RWPE2 (cell line): ENCODE data around the gene IL36B.
A peak's percentile ranks its signal among the peaks of the same experiment; 100 is the strongest.

ENCODE experiments used
- ATAC-seq: fragments of 200-7000 bp; cut with Tn5 transposase; 3 replicates; pipeline ENCODE4 v1.9.1; 2021; ENCODE audit warnings: low read depth
- DNase-seq: peaks from one replicate; pipeline ENCODE4 v3.0.0-alpha.2; 2020; ENCODE audit warnings: low spot score
- H3K27ac ChIP-seq: fragments of 450-650 bp; 2 replicates; pipeline ENCODE4 v1.5.1; 2017; ENCODE audit warnings: mild to moderate bottlenecking; ENCODE audit not compliant: poor library complexity, severe bottlenecking
- H3K27me3 ChIP-seq: fragments of 250-450 bp; sonication (Bioruptor Pico); 2 replicates; pipeline ENCODE4 v1.5.1; 2021; ENCODE audit warnings: mild to moderate bottlenecking, moderate library complexity; ENCODE audit not compliant: insufficient read depth, poor library complexity, severe bottlenecking
- H3K36me3 ChIP-seq: fragments of 250-450 bp; sonication (Bioruptor Pico); 2 replicates; pipeline ENCODE4 v1.5.1; 2020; ENCODE audit warnings: low read depth, mild to moderate bottlenecking, moderate library complexity
- H3K4me1 ChIP-seq: fragments of 250-450 bp; sonication (Bioruptor Pico); 2 replicates; pipeline ENCODE4 v1.5.1; 2021; ENCODE audit warnings: mild to moderate bottlenecking, moderate library complexity; ENCODE audit not compliant: insufficient read depth, poor library complexity, severe bottlenecking
- H3K4me3 ChIP-seq: fragments of 250-450 bp; sonication (Bioruptor Pico); 2 replicates; pipeline ENCODE4 v1.5.1; 2021; ENCODE audit warnings: mild to moderate bottlenecking, moderate library complexity; ENCODE audit not compliant: severe bottlenecking
- H3K9me3 ChIP-seq: fragments of 250-450 bp; sonication (Bioruptor Pico); 2 replicates; pipeline ENCODE4 v1.5.1; 2021; ENCODE audit warnings: mild to moderate bottlenecking, moderate library complexity; ENCODE audit not compliant: severe bottlenecking
- CTCF ChIP-seq: fragments of 450-650 bp; IDR thresholded peaks from one replicate; pipeline ENCODE4 v1.5.1; 2017; ENCODE audit warnings: mild to moderate bottlenecking, moderate library complexity; ENCODE audit not compliant: poor library complexity, severe bottlenecking

IL36B gene

GRCh38 chr2:113076954-113077669 is 24.4 kb upstream of the IL36B start:
- TF ChIP-seq CTCF = no peak
- Histone ChIP-seq H3K9me3 (no peaks in the 10 kb centered on the region), H3K27ac (peak overlapping the region; percentile 86), H3K4me3 (no peak overlapping the region), H3K4me1 (peaks cover 38% of the 10 kb centered on the region), H3K27me3 (no peaks in the 10 kb centered on the region), H3K36me3 (no peaks in the 10 kb centered on the region)
- ATAC-seq = no peak
- DNase-seq = no peak

- Histone ChIP-seq H3K9me3 (no peaks in the 10 kb centered on the region), H3K4me3 (no peak overlapping the region), H3K27ac (no peak overlapping the region), H3K27me3 (no peaks in the 10 kb centered on the region), H3K4me1 (peaks cover 44% of the 10 kb centered on the region), H3K36me3 (no peaks in the 10 kb centered on the region)
- no peak for DNase-seq
- ATAC-seq = no peak
- TF ChIP-seq CTCF = no peak
Observed at GRCh38 chr2:113075600-113075999, 22.9 kb upstream of the IL36B start.

GRCh38 chr2:113075030-113075429 is 22.4 kb upstream of the IL36B start:
- ATAC-seq = no peak
- Histone ChIP-seq H3K4me1 (peaks cover 45% of the 10 kb centered on the region), H3K36me3 (no peaks in the 10 kb centered on the region), H3K9me3 (no peaks in the 10 kb centered on the region), H3K4me3 (no peak overlapping the region), H3K27ac (no peak overlapping the region), H3K27me3 (no peaks in the 10 kb centered on the region)
- no peak for TF ChIP-seq CTCF
- DNase-seq = no peak

GRCh38 chr2:113073325-113073834 is 20.7 kb upstream of the IL36B start:
- no peak for TF ChIP-seq CTCF
- ATAC-seq = no peak
- no peaks in the 10 kb centered on the region for H3K36me3 ChIP-seq
- H3K27ac ChIP-seq = peak overlapping the region; percentile 42
- DNase-seq = no peak
- no peak overlapping the region for H3K4me3 ChIP-seq
- no peaks in the 10 kb centered on the region for H3K27me3 ChIP-seq
- H3K4me1 ChIP-seq = peaks cover 47% of the 10 kb centered on the region
- H3K9me3 ChIP-seq = no peaks in the 10 kb centered on the region

GRCh38 chr2:113072584-113072983 is 19.9 kb upstream of the IL36B start:
- TF ChIP-seq CTCF = no peak
- Histone ChIP-seq H3K27me3 (no peaks in the 10 kb centered on the region), H3K4me1 (peaks cover 40% of the 10 kb centered on the region), H3K4me3 (no peak overlapping the region), H3K9me3 (no peaks in the 10 kb centered on the region), H3K36me3 (no peaks in the 10 kb centered on the region), H3K27ac (peak overlapping the region; percentile 42)
- no peak for DNase-seq
- peak; percentile 66 for ATAC-seq
